ENCODE measurements around the gene CAMTA1.

The CAMTA1 gene

GRCh38 chr1:6969762-6970161 is 184.5 kb downstream of the CAMTA1 start:
- TF ChIP-seq CTCF (IDR thresholded peaks at IDR 0.05; ENCODE audit: low read depth, low read length, missing control alignments): no peak
- H3K4me3 ChIP-seq (ENCODE audit: low read depth, low read length): no peak overlapping the region
- no peak for DNase-seq (ENCODE audit: low read depth)

- no peak overlapping the region for H3K4me3 ChIP-seq (ENCODE audit: low read depth, low read length)
These were observed 185.0 kb downstream of the CAMTA1 start for GRCh38 chr1:6970221-6970620.

GRCh38 chr1:6971048-6971447 is 185.8 kb downstream of the CAMTA1 start:
- DNase-seq (ENCODE audit: low read depth): no peak
- no peak overlapping the region for H3K4me3 ChIP-seq (ENCODE audit: low read depth, low read length)
- no peak for TF ChIP-seq CTCF (IDR thresholded peaks at IDR 0.05; ENCODE audit: low read depth, low read length, missing control alignments)

More at GRCh38 chr1:6970221-6970620, 185.0 kb downstream of the CAMTA1 start:
- TF ChIP-seq CTCF (IDR thresholded peaks at IDR 0.05; ENCODE audit: low read depth, low read length, missing control alignments): no peak
- no peak for DNase-seq (ENCODE audit: low read depth)

GRCh38 chr1:6971699-6972098 is 186.4 kb downstream of the CAMTA1 start:
- no peak for DNase-seq (ENCODE audit: low read depth)
- H3K4me3 ChIP-seq (ENCODE audit: low read depth, low read length): no peak overlapping the region
- no peak for TF ChIP-seq CTCF (IDR thresholded peaks at IDR 0.05; ENCODE audit: low read depth, low read length, missing control alignments)

GRCh38 chr1:6972399-6972798 is 187.1 kb downstream of the CAMTA1 start:
- no peak for TF ChIP-seq CTCF (IDR thresholded peaks at IDR 0.05; ENCODE audit: low read depth, low read length, missing control alignments)
- H3K4me3 ChIP-seq (ENCODE audit: low read depth, low read length): no peak overlapping the region
- DNase-seq (ENCODE audit: low read depth): no peak

GRCh38 chr1:6975331-6976043 is 190.2 kb downstream of the CAMTA1 start:
- H3K4me3 ChIP-seq (ENCODE audit: low read depth, low read length): no peak overlapping the region
- no peak for TF ChIP-seq CTCF (IDR thresholded peaks at IDR 0.05; ENCODE audit: low read depth, low read length, missing control alignments)
- DNase-seq (ENCODE audit: low read depth): no peak

GRCh38 chr1:6976044-6976375 is 190.8 kb downstream of the CAMTA1 start:
- no peak for DNase-seq (ENCODE audit: low read depth)
- no peak for TF ChIP-seq CTCF (IDR thresholded peaks at IDR 0.05; ENCODE audit: low read depth, low read length, missing control alignments)
- H3K4me3 ChIP-seq (ENCODE audit: low read depth, low read length): no peak overlapping the region

Data from GM12864 (cell line).